Left cardiac atrium (tissue), 4 donors: ENCODE measurements around the gene ADAM33. TPM values are rescaled to one million over a fixed set of nuclear protein-coding genes. Genes with fewer than 3 reads are reported as not detected.
A peak's percentile ranks its signal among the peaks of the same experiment; 100 is the strongest.

Experiments
- ATAC-seq, 2 donors: fragments of 200-7000 bp; cut with Tn5 transposase; one replicate each; pipeline ENCODE4 v1.9.1; 2020; ENCODE audit warnings: mild to moderate bottlenecking in 2 of 2, moderate library complexity in 2 of 2
- DNase-seq: peaks from one replicate; pipeline ENCODE4 v3.0.0-alpha.2; 2020
- intact Hi-C, 2 donors: fragments of 100-400 bp; cut with DNase I; formaldehyde crosslinking; loops; one replicate each; pipeline versions ENCODE4 v1.14.1 to v1.15.1; 2022 to 2023
- total RNA-seq, 2 donors: library from RNA; stranded (reverse); fragmentation: NEBNext Ultra II Directional; extraction: Animal tissue kit (Norgen Biotek cat#: 25700); gene quantifications; one replicate each; pipeline ENCODE4 v1.2.1, GENCODE V29; 2021
- donor health status: DM: no; HTN: yes; CAD: no.
- donor health status: DM: no; HTN: yes; CAD: no; lungs with severe emphysema.
- donor health status: DM: yes; HTN: yes; CAD: no.
- donor health status: Dilated cardiomyopathy.

ADAM33 gene
- total RNA-seq, 2 donors from 2014 or later = 9.9 to 18.5 TPM

DNA sequence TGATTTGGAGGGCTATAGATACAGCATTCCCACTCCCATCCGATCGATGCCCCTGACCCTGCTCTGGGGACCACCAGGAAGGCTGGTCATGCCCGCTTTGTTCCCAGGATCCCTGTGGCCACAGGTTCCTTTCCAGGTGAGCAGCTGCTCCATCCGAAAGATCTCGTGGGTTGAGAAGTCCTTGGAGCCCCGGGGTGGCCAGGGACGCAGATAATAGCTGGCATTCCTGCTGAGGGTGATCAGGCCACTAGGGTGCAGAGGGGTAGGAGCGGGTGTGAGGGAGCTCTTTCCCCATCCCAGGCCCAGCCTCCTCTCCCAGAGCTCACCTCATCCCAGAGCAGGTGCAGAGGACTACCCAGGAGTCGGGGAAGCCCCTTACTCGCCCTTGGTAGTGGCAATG, 7.4 kb downstream of the ADAM33 start:
- ATAC-seq = no peak

DNA sequence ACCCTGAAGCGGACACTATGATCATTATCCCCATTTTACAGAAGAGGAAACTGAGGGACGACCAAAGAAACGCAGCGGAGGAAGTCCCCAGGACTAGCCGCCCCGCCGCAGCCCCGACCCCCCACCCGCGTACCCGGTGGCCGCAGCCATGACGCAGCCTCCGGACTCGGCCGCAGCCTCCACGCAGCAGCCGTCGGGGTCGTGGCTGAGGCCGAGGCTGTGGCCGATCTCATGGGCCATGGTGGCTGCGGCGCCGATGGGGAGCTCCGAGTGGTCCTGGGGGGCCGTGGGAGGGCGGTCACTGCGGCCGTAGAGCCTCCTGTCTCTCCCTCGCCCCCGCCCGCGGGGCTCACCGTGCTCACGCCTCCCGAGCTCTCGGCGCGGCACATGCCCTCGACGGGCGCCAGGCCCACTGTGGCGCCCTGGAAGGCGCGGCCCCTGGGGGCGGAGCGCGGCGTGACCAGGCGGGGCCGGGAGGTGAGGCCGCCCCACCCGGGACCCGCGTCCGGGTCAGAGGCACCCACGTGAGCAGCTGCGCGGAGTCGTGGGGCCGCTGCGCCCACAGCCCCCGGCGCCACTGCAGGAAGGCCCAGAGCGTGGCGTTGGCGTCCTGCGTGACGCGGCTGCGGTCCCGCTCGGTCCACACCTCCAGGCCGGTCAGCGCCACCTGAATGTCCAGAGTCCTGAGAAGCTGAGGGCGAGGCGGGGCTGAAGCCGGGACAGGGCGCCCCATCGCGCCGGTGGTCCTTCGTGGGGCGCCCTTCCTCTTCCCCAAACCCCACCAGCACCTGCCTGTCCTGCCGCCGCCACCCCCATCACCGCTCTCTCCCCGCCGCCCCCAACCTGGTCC, 8.4 kb downstream of the ADAM33 start:
- ATAC-seq (no peak), DNase-seq (no peak)
- intact Hi-C loops = loop anchor here (10.0 kb wide), 3 partner anchors 91 to 411 kb away; partner anchors contain the start of gene ADISSP (in 1 of the 2)

More for the DNA sequence above, 7.4 kb downstream of the ADAM33 start:
- intact Hi-C loops = loop anchor here (10.0 kb wide), 3 partner anchors 90 to 410 kb away; partner anchors contain the start of gene ADISSP (in 1 of the 2)
- no peak for DNase-seq

DNA sequence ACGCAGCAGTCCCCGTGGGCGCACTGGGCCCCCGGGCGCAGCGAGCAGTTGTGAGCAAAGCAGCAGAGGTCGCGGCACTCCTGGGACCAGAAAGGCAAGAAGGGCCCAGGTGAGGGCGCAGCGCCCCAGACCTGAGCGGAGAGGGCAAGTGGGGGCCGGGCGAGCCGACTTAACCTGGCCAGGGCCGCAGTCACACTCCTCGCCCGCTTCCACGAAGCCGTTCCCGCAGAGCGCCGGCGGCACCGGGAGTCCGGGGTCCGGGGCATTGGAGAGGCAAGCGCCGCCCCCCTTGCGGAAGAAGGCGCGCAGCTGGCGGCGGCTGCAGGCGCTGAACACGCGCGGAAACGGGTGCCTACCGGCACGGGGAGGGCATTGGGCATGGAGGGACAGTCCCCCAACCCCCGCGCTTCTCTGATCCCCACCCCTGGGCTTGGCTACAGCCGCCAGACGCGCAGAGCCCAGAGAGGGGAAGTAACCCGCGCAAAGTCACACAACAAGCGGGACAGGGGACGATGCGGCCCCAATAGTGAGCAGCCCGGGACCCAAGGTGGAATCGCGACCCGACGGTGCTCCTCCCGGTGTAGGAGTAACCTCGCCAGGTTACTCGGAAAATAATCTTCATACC, 9.2 kb downstream of the ADAM33 start:
- intact Hi-C loops = loop anchor here (10.0 kb wide), 3 partner anchors 92 to 412 kb away; partner anchors contain the start of gene ADISSP (in 1 of the 2)
- ATAC-seq (no peak), DNase-seq (no peak)

DNA sequence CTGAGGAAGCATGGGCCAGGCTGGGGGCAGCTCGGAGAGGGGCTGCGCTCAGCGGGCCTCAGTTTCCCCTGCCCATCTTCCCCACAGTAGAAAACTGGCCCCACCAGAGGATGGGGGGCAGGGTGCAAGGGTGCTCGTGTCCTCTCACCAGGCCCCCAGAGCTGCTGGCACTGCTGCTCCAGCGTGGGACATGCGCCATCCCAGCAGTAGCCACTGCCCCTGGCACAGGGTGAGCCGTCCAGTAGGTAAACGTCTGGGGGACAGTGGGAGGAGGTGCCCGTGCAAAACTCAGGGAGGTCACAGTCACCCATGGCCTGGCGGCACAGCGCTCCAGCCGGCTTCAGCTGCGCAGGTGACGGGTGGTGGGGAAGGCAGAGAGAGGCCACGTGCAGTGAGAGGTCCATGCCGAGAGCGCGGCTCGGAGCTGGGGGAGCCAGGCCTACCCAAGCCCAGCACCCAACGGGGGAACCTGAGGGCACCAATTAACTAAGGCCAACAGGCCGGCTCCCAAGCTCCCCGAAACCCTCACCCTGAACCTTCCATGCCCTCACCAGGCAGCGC, 9.7 kb downstream of the ADAM33 start:
- no peak for ATAC-seq
- intact Hi-C loops = loop anchor here (10.0 kb wide), 3 partner anchors 93 to 413 kb away; partner anchors contain the start of gene ADISSP (in 1 of the 2)
- DNase-seq = no peak

DNA sequence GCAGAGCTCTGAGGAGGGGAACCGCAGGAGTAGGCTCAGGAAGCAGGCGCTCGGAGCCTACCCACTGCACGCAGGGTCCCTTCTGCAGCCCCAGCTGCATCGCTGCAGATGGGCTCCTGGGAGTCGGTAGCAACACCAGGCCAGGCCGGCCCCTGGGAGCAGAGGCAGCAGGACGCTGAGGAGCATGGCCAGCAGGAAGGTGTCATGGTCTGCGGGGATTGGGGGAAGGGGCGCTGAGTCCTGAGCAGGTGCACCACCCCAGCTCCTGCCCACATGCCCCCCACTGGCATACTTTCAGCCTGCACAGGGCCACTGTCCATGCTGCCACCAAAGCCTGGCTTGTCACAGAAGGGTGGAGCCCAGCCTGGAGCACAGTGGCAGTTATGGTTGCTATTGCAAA, 10.9 kb downstream of the ADAM33 start:
- DNase-seq (no peak), ATAC-seq (no peak)
- intact Hi-C loops = loop anchor here (10.0 kb wide), 3 partner anchors 94 to 414 kb away; partner anchors contain the start of gene ADISSP (in 1 of the 2)

DNA sequence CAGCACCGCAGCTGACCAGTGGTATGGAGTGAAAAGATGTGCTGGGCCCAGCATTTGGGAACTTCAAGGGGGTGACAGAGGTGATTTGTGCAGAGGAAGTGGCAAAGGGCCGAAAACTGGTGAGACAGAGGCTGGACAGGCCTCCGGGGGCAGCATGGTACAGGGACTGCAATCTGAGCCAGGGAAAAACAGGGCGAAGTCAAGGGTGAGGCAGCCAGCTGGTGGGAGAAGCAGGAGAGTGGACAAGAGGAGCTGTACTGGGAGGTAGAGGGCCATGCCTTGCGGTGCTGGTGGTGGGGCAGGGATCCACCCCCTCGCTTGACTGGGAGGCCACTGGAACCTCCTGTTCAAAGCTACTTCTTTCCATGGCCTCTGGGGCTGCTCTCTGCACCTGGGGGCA, 11.3 kb downstream of the ADAM33 start:
- DNase-seq (no peak), ATAC-seq (peak; percentile 27 to 51)
- intact Hi-C loops = loop anchor here (10.0 kb wide), 3 partner anchors 94 to 414 kb away; partner anchors contain the start of gene ADISSP (in 1 of the 2)

DNA sequence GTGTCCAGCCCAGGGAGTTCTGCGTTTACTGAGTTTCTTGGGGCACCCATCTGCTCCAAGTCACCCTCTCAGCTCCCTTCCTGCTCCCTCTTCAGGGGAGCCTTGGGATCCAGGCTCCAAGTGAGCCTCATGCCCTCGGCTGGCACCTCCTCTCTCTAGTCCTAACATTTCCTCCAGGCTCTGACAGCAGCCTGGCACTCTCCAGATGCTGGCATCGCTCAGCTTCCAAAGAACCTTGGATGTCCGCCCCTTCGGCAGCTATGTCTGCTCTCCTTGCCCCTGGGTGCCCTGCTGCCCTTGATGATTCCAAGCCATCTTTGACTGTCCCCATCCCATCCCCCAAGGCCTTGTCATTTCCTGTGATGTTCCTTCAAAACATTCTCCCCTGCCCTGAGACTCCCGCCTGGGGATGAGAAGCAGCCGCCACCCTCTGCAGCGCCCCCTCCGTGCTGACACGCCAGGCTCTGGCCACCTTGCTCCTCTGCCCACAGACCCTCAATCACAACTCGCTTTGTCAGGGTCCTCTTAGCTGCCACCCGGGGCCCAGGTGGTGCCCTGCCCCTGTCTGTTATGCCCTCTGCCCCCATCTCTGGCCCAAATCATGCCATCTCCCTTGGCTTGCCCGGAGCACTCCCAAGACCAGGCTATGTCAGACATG, 12.0 kb downstream of the ADAM33 start:
- ATAC-seq = no peak
- intact Hi-C loops = loop anchor here (10.0 kb wide), 3 partner anchors 95 to 415 kb away; partner anchors contain the start of gene ADISSP (in 1 of the 2)
- DNase-seq = no peak

DNA sequence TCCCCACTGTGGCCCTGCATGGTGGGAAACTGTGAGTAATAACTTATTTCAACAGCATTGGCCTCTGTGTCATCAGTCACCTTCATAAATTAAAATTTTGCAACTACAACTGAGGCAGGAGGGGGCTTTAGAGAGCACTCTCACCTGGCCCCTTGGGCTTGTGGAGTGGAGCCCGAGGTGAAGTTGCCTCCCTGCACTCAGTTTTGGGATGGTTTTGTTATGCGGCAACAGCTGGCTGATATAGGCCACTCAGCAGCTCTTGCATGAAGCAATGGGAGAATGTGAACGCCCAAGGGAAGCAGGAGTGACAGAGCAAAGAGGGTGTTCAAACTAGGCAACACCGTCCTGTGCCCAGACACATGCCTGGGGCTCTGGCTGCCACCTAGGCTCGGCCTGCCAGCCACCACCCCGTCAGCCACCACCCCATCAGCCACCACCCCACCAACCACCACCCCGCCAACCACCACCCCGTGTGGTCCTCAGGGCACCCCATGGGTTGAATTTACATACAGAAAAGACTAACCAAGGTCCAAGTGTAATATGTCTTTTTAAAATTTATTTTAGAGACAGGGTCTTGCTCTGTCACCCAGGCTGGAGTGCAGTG, 14.3 kb downstream of the ADAM33 start:
- DNase-seq (no peak), ATAC-seq (no peak)
- intact Hi-C loops = no loop called here

DNA sequence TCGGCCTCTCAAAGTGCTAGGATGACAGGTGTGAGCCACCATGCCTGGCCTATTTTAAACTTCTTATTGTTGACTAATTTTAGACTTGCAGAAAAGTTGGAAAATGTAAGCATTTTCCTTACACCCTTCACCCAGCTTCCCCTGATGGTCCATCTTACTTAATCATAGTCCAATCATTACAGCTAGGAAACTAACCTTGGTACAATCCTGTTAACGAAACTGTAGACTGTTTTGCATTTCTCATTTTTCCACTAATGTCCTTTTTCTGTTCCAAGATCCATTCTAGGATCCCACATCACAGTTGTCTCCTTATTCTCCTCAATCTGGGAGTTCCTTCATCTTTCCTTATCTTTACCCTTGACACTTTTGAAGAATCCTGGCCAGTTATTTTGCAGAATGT, 18.0 kb downstream of the ADAM33 start:
- DNase-seq (no peak), ATAC-seq (no peak)
- intact Hi-C loops = no loop called here

DNA sequence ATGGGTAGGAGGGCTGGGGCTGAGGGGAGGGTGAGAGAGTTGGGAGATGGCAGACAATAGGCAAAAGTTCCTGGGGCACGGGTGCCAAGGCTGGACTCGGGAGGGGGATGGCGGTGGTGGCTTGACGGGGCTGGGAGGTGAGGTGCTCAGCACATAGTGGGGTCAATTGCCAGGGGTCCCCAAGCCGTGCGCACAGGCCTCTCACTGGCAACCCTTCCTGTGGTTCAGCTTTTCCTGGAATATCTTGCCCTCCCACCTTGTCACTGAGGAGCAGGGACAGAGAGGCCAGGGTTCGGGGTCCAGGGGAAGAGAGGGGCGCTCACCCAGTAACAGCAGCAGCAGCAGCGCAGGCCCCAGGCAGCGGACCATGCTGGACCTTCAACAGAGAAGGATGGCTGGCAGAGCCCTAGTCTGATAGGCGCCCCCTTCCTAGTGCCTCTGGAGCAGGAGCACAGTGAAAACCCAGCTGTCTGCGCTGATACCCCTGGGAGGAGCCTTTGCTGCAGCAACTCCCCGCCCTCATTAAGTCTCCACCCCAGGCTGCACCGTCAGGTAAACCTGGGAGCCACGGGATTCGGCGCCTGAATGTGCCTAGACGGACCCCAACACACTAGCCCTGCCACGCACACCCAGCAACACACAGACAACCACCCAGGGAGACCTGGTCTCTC, 18.6 kb downstream of the ADAM33 start, which contains the start of gene GFRA4:
TSS of gene GFRA4 (minus strand) at position 369 of the 671 bp plus-strand sequence. CDS start at position 369, 0 bp downstream.
- ATAC-seq = no peak
- intact Hi-C loops = no loop called here
- DNase-seq = no peak

DNA sequence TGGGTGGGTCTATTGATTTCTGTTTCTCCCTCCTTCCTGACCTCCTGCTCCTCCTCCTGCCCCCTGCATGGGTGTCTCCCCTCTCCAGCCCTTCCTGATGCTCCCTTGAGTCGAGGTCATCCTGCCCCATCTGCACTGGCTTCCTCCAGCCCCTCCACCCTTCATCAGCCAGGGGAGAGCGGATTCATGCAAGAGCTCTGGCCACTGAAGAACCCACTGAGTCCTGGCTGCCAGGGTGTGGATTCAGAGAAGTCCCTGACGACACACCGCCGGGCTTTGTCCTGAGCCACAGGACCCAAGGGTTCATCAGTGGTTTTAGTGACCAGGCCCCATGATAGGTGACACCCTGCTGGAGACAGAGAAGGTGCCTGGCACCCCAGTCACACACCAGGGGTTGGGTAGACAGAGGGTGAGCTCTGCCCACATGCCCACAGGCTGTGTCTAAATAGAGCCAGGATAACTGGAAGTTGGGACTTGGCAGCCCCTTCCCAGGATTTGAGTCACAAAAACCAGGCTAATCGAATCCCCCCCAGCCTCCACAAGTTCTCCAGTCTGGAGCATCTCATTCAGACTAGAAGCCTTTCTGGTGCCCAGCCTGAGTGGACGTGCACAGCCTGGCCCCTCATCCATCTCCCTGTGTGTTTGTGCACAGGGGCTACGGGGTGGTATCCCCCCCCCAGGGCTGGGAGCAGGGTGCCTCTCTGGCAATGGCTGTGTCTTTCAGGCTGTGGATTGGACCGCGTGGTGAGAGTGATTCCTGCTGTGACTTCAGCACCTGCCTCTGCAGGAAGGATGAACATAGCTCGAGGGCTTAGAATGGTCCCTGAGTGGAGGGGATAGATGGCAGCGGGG, 19.8 kb downstream of the ADAM33 start:
- DNase-seq = no peak
- intact Hi-C loops = no loop called here
- ATAC-seq = no peak

DNA sequence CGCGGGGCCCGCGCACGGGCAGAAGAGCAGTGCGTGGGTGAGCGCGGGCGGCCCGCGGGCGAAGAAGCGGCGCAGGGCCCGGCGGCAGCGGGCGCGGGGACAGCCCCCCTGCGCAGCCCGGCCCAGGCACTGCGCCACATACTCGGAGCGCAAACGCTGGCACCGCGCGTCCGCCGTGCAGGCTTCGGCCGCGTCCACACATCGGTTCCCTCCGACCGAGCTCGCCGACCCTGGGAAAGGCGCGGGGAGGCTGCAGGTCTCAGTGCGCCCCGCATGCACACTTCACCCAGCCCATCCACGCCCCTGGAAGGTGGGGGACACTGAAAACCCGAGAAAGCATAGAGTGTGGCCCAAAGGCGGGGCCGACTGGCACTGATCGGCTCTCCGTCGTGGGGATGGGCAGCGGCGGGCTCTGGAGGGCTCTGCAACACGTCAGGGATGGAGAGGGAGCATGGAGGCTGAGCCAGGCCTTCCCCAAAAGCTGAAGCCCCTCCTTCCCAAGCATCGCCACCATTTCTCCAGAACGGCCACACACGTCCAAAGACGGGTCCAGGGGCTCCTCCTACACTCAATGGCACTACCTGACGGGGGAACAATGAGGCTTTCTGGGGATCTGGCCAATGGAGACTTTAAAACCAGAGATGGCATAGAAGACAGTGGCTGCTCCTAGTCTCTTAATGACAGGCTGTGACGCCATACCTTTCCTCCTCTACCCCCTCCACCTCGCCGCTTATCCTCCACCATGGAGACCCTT, 20.6 kb downstream of the ADAM33 start:
- DNase-seq (no peak), ATAC-seq (no peak)
- intact Hi-C loops = no loop called here

DNA sequence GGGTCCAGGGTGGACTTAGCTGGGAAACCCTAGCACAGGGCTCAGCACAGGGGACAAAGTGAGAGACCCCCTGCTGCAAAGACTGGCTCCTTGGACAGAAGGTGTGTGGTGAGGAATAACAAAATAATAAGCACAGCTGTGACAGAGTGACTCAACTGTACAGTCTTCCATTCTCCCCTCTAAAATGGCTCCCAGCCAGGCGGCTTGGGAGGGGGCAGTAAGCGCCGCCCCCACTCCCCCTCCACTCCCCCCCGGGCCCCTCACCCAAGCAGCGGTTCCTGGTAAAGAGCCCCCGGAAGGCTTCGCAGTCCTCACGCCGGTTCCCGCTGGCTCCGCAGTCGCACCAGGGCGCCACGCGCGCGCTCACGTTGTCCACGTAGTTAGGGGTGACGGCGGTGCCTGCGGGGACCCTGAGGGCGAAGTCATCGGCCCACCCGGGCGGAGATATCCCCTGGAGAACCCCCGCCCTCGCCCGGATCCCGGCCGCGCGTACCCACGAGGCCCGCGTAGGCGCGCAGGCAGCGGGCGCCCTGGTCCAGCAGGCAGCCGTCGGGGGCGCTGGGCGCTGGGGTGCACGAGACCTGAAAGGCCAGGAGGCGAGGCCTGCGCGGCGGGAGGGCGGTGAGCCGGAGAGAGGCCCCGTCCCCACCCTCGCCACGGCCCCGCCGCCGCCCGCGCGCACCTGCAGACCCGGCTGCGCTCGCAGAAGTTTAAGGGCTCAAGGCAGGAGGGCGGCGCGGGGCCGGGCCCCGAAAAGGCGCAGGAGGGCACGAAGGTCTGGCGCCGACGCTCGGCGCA, 21.3 kb downstream of the ADAM33 start:
- intact Hi-C loops = no loop called here
- ATAC-seq = no peak
- no peak for DNase-seq

DNA sequence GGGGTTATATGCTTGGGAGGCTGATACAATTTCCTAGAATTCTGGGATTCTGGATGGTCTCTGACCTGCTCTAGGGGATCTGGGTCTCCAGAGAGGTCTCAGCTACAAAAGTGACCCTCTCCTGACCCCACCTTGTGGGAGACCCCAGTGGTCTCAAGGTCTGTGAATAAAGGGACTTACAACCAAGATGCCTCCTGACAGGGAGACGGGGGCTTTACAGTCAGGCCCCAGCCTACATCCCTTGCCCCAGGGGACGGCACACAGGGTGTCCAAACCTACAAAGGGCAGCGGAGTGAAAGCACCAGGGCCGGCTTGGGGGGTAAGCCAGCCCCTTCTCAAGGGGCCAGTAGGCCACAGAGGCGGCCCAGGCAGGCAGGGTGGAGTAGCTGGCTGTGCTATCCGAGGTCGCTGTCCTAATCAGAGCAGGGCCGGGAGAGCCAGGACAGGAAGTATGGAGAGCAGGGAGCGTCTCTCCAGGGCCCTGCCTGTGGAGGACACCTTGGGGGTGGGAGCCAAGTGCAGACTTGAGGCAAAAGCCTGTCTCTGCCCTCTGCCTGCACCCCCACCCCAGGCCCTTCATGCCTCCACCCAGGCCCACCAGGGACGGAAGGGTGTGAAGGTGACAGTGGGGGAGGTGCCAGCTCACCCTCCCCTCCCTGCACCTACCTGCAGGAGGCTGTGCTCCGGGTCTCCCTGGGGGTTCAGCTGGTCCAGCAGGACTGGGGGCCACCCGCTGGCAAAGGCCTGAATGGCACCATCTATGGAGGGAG, 22.1 kb downstream of the ADAM33 start:
- no peak for DNase-seq
- no peak for ATAC-seq
- intact Hi-C loops = no loop called here
